CD4-positive, alpha-beta T cell treated with Interleukin-2 at 100 ng/mL for 4 hours (primary cell): ENCODE data around the gene THAP12.
"Not testable (repeated sequence)": the region's sequence is repeated elsewhere in the genome, so short reads cannot be mapped to it uniquely, and the experiment has no call there.

Source experiments
- DNase-seq: peaks from one replicate; pipeline ENCODE4 v3.0.0-alpha.2; 2020; ENCODE audit warnings: low spot score

The THAP12 gene

GRCh38 chr11:76380977-76381719 lies at the start of gene THAP12, which contains the start of gene GVQW3:
Gene THAP12, minus strand, starts transcription at chr11:76381132. Its CDS starts 296 bp downstream, at chr11:76380836.
Gene GVQW3, plus strand, starts transcription at chr11:76381323. Its CDS starts 506 bp downstream, at chr11:76381829.
- DNase-seq = peak; percentile 98

- no peak for DNase-seq
These were observed 45.7 kb upstream of the THAP12 start for GRCh38 chr11:76426660-76427059.

GRCh38 chr11:76424891-76425290 lies 44.0 kb upstream of the THAP12 start:
- DNase-seq = no peak

GRCh38 chr11:76424379-76424778 lies 43.4 kb upstream of the THAP12 start:
- DNase-seq = no peak

- peak; percentile 11 for DNase-seq
These were observed 39.0 kb upstream of the THAP12 start for GRCh38 chr11:76419896-76420295.

GRCh38 chr11:76415073-76415472 lies 34.1 kb upstream of the THAP12 start:
- DNase-seq = no peak

GRCh38 chr11:76410851-76411357 lies 30.0 kb upstream of the THAP12 start:
- DNase-seq = no peak

- DNase-seq = no peak
These were observed 27.4 kb upstream of the THAP12 start for GRCh38 chr11:76408171-76408965.

GRCh38 chr11:76406359-76406758 lies 25.4 kb upstream of the THAP12 start:
- DNase-seq = no peak

- not testable (repeated sequence) for DNase-seq
These were observed 20.6 kb upstream of the THAP12 start for GRCh38 chr11:76401484-76401883.

- DNase-seq = no peak
These were observed 20.0 kb upstream of the THAP12 start for GRCh38 chr11:76400967-76401366.

- no peak for DNase-seq
These were observed 16.5 kb upstream of the THAP12 start for GRCh38 chr11:76397383-76397782.

- no peak for DNase-seq
These were observed 14.4 kb upstream of the THAP12 start for GRCh38 chr11:76395296-76395695.

- no peak for DNase-seq
These were observed 13.5 kb upstream of the THAP12 start for GRCh38 chr11:76394411-76394810.

- no peak for DNase-seq
These were observed 11.9 kb upstream of the THAP12 start for GRCh38 chr11:76392870-76393269.

- DNase-seq = no peak
These were observed 11.0 kb upstream of the THAP12 start for GRCh38 chr11:76391811-76392475.

GRCh38 chr11:76391021-76391420 lies 10.1 kb upstream of the THAP12 start:
- DNase-seq = no peak

GRCh38 chr11:76388408-76388807 lies 7.5 kb upstream of the THAP12 start:
- no peak for DNase-seq

GRCh38 chr11:76385903-76386302 lies 5.0 kb upstream of the THAP12 start:
- no peak for DNase-seq

GRCh38 chr11:76382209-76382608 lies 1.3 kb upstream of the THAP12 start:
- DNase-seq = no peak

- peak; percentile 52 for DNase-seq
These were observed 564 bp downstream of the THAP12 start for GRCh38 chr11:76380159-76380976.

- no peak for DNase-seq
These were observed 1.1 kb downstream of the THAP12 start for GRCh38 chr11:76379807-76380158.
